Neural cell (in vitro differentiated cells): Measurements from ENCODE around the gene TTC19. TPM values are rescaled to one million over a fixed set of nuclear protein-coding genes. Genes with fewer than 3 reads are reported as not detected.

ENCODE experiments used
- H2AFZ ChIP-seq: fragments of 200-600, 300-800 bp; sonication (generic), shearing (Covaris generic); 2 replicates; pipeline ENCODE4 v1.6.0; 2014; ENCODE audit warnings: low read depth, mild to moderate bottlenecking, antibody characterized with exemption, low read length, moderate library complexity
- H3F3A ChIP-seq: fragments of 200-600 bp; shearing (Covaris generic); 2 replicates; pipeline ENCODE4 v1.6.1; 2016; ENCODE audit warnings: mild to moderate bottlenecking, moderate library complexity, mixed read lengths, antibody characterized with exemption, low read length; ENCODE audit not compliant: insufficient read depth, poor library complexity, severe bottlenecking
- H3K27ac ChIP-seq: fragments of 200-600, 300-800 bp; sonication (generic), shearing (Covaris generic); 2 replicates; pipeline ENCODE4 v1.5.1; 2014; ENCODE audit warnings: mild to moderate bottlenecking, low read length, moderate library complexity
- H3K27me3 ChIP-seq: fragments of 300-800, 200-600 bp; sonication (generic), shearing (Covaris generic); 2 replicates; pipeline ENCODE4 v1.6.0; 2014; ENCODE audit warnings: mild to moderate bottlenecking, low read depth, low read length, moderate library complexity; ENCODE audit not compliant: insufficient read depth
- H3K36me3 ChIP-seq: fragments of 300-800, 200-600 bp; sonication (generic), shearing (Covaris generic); 2 replicates; pipeline ENCODE4 v1.5.1; 2014; ENCODE audit warnings: mild to moderate bottlenecking, antibody characterized with exemption, low read length, moderate library complexity; ENCODE audit not compliant: insufficient read depth
- H3K4me2 ChIP-seq: fragments of 300-800, 200-600 bp; sonication (generic), shearing (Covaris generic); 2 replicates; pipeline ENCODE4 v1.6.0; 2014; ENCODE audit warnings: mild to moderate bottlenecking, low read length
- H3K4me3 ChIP-seq: fragments of 300-800, 200-600 bp; sonication (generic), shearing (Covaris generic); 2 replicates; pipeline ENCODE4 v1.5.1; 2014; ENCODE audit warnings: mild to moderate bottlenecking, low read length, moderate library complexity
- H3K79me2 ChIP-seq: fragments of 200-600 bp; shearing (Covaris generic); replicated peaks from 2 replicates; pipeline ENCODE4 v1.6.0; 2014; ENCODE audit warnings: mild to moderate bottlenecking, low read length, moderate library complexity; ENCODE audit not compliant: insufficient read depth
- H3K9ac ChIP-seq: fragments of 300-800, 200-600 bp; sonication (generic), shearing (Covaris generic); 2 replicates; pipeline ENCODE4 v1.6.1; 2016; ENCODE audit warnings: mild to moderate bottlenecking, low read length, mixed read lengths
- H3K9me2 ChIP-seq: fragments of 200-600 bp; shearing (Covaris generic); 2 replicates; pipeline ENCODE4 v1.6.1; 2016; ENCODE audit warnings: mild to moderate bottlenecking, low read length, mixed read lengths; ENCODE audit not compliant: insufficient read depth
- H3K9me3 ChIP-seq: fragments of 200-600, 300-800 bp; sonication (generic), shearing (Covaris generic); 2 replicates; pipeline ENCODE4 v1.6.1; 2016; ENCODE audit warnings: mild to moderate bottlenecking, mixed run types, low read length, moderate library complexity, mixed read lengths
- H4K20me1 ChIP-seq: fragments of 200-600 bp; shearing (Covaris generic); 2 replicates; pipeline ENCODE4 v1.6.1; 2016; ENCODE audit warnings: mild to moderate bottlenecking, mixed run types; ENCODE audit not compliant: insufficient read depth
- EP300 ChIP-seq: fragments of 450-650 bp; conservative IDR thresholded peaks from 2 replicates; pipeline ENCODE4 v1.6.1; 2014; ENCODE audit warnings: antibody characterized with exemption, mild to moderate bottlenecking, moderate library complexity; ENCODE audit not compliant: poor library complexity, severe bottlenecking
- EZH2 ChIP-seq: fragments of 200-600, 300-800 bp; shearing (Covaris generic), sonication (generic); IDR thresholded peaks from 2 replicates; pipeline ENCODE4 v1.6.1; 2014; ENCODE audit warnings: antibody characterized with exemption, low read length, borderline replicate concordance, mild to moderate bottlenecking; ENCODE audit not compliant: insufficient read depth, poor library complexity, severe bottlenecking
- MXI1 ChIP-seq: fragments of 450-650 bp; conservative IDR thresholded peaks from 2 replicates; pipeline ENCODE4 v1.6.1; 2014; ENCODE audit warnings: antibody characterized with exemption, mild to moderate bottlenecking; ENCODE audit not compliant: poor library complexity, severe bottlenecking
- POLR2AphosphoS5 ChIP-seq: IDR thresholded peaks from 2 replicates; pipeline ENCODE4 v1.6.1; 2012
- RAD21 ChIP-seq: fragments of 450-650 bp; conservative IDR thresholded peaks from 2 replicates; pipeline ENCODE4 v1.6.1; 2014; ENCODE audit warnings: antibody characterized with exemption, mild to moderate bottlenecking, moderate library complexity
- REST ChIP-seq: IDR thresholded peaks from 2 replicates; pipeline ENCODE4 v1.6.1; 2012; ENCODE audit warnings: borderline replicate concordance
- SMC3 ChIP-seq: fragments of 450-650 bp; conservative IDR thresholded peaks from 2 replicates; pipeline ENCODE4 v1.6.1; 2014; ENCODE audit warnings: antibody characterized with exemption, mild to moderate bottlenecking, moderate library complexity; ENCODE audit not compliant: poor library complexity
- TAF1 ChIP-seq: IDR thresholded peaks from 2 replicates; pipeline ENCODE4 v1.6.1; 2012; ENCODE audit warnings: low read depth
- polyA plus RNA-seq: library from polyadenylated mRNA; depleted of rRNA; stranded (reverse); fragments of >200 nt; gene quantifications from 2 replicates; pipeline ENCODE4 v1.2.3, GENCODE V29; 2014
- TF ChIP-seq, protein P1 (sequence below): fragments of 450-650 bp; IDR thresholded peaks from 2 replicates; pipeline ENCODE4 v1.5.1; 2014; ENCODE audit warnings: antibody characterized with exemption, mild to moderate bottlenecking, moderate library complexity; ENCODE audit not compliant: poor library complexity, severe bottlenecking

The TTC19 gene
- polyA plus RNA-seq, 1 donor from 2014 or later: 97.8 TPM

- H3K4me3 ChIP-seq: no peak overlapping the region
- no peak for TF ChIP-seq POLR2AphosphoS5
- no peak for TF ChIP-seq TAF1
- TF ChIP-seq EP300: no peak
- no peak for TF ChIP-seq RAD21
- no peak for TF ChIP-seq EZH2
- TF ChIP-seq, protein P1, sequence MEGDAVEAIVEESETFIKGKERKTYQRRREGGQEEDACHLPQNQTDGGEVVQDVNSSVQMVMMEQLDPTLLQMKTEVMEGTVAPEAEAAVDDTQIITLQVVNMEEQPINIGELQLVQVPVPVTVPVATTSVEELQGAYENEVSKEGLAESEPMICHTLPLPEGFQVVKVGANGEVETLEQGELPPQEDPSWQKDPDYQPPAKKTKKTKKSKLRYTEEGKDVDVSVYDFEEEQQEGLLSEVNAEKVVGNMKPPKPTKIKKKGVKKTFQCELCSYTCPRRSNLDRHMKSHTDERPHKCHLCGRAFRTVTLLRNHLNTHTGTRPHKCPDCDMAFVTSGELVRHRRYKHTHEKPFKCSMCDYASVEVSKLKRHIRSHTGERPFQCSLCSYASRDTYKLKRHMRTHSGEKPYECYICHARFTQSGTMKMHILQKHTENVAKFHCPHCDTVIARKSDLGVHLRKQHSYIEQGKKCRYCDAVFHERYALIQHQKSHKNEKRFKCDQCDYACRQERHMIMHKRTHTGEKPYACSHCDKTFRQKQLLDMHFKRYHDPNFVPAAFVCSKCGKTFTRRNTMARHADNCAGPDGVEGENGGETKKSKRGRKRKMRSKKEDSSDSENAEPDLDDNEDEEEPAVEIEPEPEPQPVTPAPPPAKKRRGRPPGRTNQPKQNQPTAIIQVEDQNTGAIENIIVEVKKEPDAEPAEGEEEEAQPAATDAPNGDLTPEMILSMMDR: no peak
- H3K27ac ChIP-seq: no peak overlapping the region
- no peak overlapping the region for H2AFZ ChIP-seq
- no peaks in the 10 kb centered on the region for H3K79me2 ChIP-seq
- H3K9me3 ChIP-seq: no peaks in the 10 kb centered on the region
- no peak overlapping the region for H3K9ac ChIP-seq
- H4K20me1 ChIP-seq: no peaks in the 10 kb centered on the region
- H3K4me2 ChIP-seq: no peak overlapping the region
- H3K9me2 ChIP-seq: no peaks in the 10 kb centered on the region
- H3F3A ChIP-seq: no peaks in the 10 kb centered on the region
- peaks cover 10% of the 10 kb centered on the region for H3K36me3 ChIP-seq
- no peaks in the 10 kb centered on the region for H3K27me3 ChIP-seq
Observed at GRCh38 chr17:16073845-16074244, 74.2 kb downstream of the TTC19 start.

- H3K27me3 ChIP-seq: no peaks in the 10 kb centered on the region
- H3K9me3 ChIP-seq: no peaks in the 10 kb centered on the region
- H3F3A ChIP-seq: no peaks in the 10 kb centered on the region
- no peaks in the 10 kb centered on the region for H3K9me2 ChIP-seq
- H3K9ac ChIP-seq: no peak overlapping the region
- no peak for TF ChIP-seq TAF1
- TF ChIP-seq MXI1: no peak
- TF ChIP-seq, protein P1: no peak
- TF ChIP-seq REST: no peak
- TF ChIP-seq POLR2AphosphoS5: no peak
- TF ChIP-seq EZH2: no peak
- no peak for TF ChIP-seq RAD21
- TF ChIP-seq SMC3: no peak
- TF ChIP-seq EP300: no peak
- no peak overlapping the region for H3K27ac ChIP-seq
- no peak overlapping the region for H3K4me2 ChIP-seq
- H2AFZ ChIP-seq: no peak overlapping the region
- H3K36me3 ChIP-seq: peaks cover 10% of the 10 kb centered on the region
- no peaks in the 10 kb centered on the region for H4K20me1 ChIP-seq
- H3K4me3 ChIP-seq: no peak overlapping the region
- no peaks in the 10 kb centered on the region for H3K79me2 ChIP-seq
Observed at GRCh38 chr17:16074423-16074822, 74.8 kb downstream of the TTC19 start.
